Measurements from ENCODE around the gene EEF2KMT.
"Not testable (repeated sequence)": the region's sequence is repeated elsewhere in the genome, so short reads cannot be mapped to it uniquely, and the experiment has no call there.

- TF ChIP-seq CTCF (IDR thresholded peaks at IDR 0.05; ENCODE audit: low read depth, low read length, missing input control): peak; percentile 47
- TF ChIP-seq FOXA1 (IDR thresholded peaks at IDR 0.05); TAF1 (conservative IDR thresholded peaks at IDR 0.05); ZBTB33 (IDR thresholded peaks at IDR 0.05); EGR1 (IDR thresholded peaks at IDR 0.05; ENCODE audit: low read depth in 2 of 2); YY1 (IDR thresholded peaks at IDR 0.05); MAX (IDR thresholded peaks at IDR 0.05); ATF3 (IDR thresholded peaks at IDR 0.05); SP1 (IDR thresholded peaks at IDR 0.05); GABPA (IDR thresholded peaks at IDR 0.05 in 1 of 2, conservative IDR thresholded peaks at IDR 0.05 in 1 of 2); RXRA (IDR thresholded peaks at IDR 0.05): not testable (repeated sequence)
Observed at GRCh38 chr16:5084802-5085201, 12.8 kb downstream of the EEF2KMT start.
